KOPT-K1 (cell line): ENCODE results near the gene THADA.

Experiments used
- H3K27ac ChIP-seq: fragments of 200-600 bp; sonication (generic); 2 replicates; pipeline ENCODE4 v1.5.1; 2016; ENCODE audit warnings: antibody characterized with exemption, mild to moderate bottlenecking, low read depth, low read length; ENCODE audit not compliant: poor library complexity, severe bottlenecking
- H3K36me3 ChIP-seq: fragments of 200-600 bp; sonication (generic); 2 replicates; pipeline ENCODE4 v1.5.1; 2017; ENCODE audit warnings: antibody characterized with exemption, mild to moderate bottlenecking, low read length, moderate library complexity; ENCODE audit not compliant: insufficient read depth
- H3K9me3 ChIP-seq: fragments of 200-600 bp; sonication (generic); 2 replicates; pipeline ENCODE4 v1.5.1; 2017; ENCODE audit warnings: antibody characterized with exemption, low read length, mild to moderate bottlenecking; ENCODE audit not compliant: insufficient read depth, poor library complexity, severe bottlenecking

The THADA gene

DNA sequence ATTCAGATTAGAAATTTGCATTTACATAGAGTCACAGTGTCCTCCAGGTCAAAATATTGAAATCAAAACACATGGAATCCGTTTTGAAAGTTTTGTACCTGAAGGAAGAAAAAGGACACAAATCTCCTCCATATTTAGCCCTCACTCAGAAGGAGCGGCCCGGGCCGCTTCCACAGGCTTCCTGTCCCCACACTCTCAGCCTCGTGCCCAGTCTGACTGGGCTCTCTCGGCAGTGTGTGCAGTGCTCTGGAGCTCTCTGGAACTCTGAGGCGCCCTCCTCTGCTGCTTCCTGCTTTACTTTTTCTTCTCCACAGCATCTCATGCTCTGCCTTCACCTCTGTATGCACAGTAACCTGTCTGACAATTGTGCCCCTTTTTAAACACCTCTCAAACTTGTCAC lies 347.2 kb downstream of the THADA start:
- no peak overlapping the region for H3K27ac ChIP-seq
- no peaks in the 10 kb centered on the region for H3K9me3 ChIP-seq

DNA sequence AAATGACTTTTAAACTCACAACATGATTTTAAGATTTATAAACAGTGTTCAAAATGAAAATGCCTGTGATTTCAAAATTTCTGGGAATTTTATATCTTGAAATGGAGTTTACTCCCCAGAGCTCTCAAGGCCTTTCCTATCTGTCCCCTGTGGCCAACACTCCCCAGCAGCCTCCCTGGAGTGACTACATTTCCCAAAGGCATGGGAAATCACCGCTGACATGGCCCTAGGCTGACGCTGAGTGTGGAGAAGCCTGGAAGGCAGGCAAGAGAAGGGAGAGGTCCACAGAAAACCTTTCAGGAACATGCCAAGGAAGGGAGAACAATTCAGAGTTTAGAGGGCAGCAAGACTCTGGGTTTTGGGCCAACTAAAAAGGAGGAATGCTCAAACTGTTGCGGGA lies 349.2 kb downstream of the THADA start:
- H3K9me3 ChIP-seq, result no peaks in the 10 kb centered on the region
- peaks cover 11% of the 10 kb centered on the region; the same call in 1 of the 2 replicates for H3K36me3 ChIP-seq
- H3K27ac ChIP-seq, result no peak overlapping the region

More for the DNA sequence above, 347.2 kb downstream of the THADA start:
- H3K36me3 ChIP-seq, result peaks cover 6% of the 10 kb centered on the region; the same call in 1 of the 2 replicates

DNA sequence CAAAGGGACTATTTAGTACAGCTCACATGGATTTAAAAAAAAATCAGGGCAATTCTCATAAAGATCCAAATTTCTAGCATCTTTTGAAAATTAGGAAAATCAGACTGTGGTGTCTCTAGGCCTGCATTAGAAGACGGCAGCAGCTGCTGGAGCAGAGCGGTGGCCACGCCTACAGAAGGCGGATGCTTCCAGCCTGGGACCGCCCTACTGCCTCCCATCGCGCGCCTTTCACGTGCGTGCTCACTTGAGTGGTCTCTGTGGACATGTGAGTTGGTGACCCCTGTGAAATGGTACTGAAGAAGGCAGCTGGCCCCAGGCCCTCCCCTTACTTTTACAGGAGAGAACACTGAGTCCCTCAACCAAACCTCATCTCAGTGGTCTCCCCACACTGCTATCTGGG lies 354.3 kb downstream of the THADA start:
- no peak overlapping the region for H3K27ac ChIP-seq
- no peaks in the 10 kb centered on the region for H3K9me3 ChIP-seq
- H3K36me3 ChIP-seq, result peaks cover 11% of the 10 kb centered on the region; the same call in 1 of the 2 replicates

DNA sequence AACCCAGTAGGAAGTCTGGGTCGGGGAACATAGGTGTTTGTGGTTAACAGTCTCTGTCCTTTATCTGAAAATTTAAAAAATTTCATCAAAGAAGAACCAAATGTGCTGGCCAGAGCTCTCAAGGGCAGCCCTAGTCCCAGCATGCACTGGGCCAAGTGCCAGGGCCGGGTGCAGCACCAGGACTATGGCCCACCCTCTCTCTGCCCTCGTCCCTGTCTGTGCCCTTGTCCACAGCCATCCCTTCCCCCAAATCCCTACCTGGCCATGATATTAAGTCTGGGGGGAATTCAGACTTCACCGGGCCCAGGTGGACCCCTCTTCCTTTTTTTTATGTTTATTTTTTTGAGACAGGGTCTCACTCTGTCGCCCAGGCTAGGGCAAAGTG lies 355.1 kb downstream of the THADA start:
- no peaks in the 10 kb centered on the region for H3K9me3 ChIP-seq
- peaks cover 11% of the 10 kb centered on the region; the same call in 1 of the 2 replicates for H3K36me3 ChIP-seq
- no peak overlapping the region for H3K27ac ChIP-seq

DNA sequence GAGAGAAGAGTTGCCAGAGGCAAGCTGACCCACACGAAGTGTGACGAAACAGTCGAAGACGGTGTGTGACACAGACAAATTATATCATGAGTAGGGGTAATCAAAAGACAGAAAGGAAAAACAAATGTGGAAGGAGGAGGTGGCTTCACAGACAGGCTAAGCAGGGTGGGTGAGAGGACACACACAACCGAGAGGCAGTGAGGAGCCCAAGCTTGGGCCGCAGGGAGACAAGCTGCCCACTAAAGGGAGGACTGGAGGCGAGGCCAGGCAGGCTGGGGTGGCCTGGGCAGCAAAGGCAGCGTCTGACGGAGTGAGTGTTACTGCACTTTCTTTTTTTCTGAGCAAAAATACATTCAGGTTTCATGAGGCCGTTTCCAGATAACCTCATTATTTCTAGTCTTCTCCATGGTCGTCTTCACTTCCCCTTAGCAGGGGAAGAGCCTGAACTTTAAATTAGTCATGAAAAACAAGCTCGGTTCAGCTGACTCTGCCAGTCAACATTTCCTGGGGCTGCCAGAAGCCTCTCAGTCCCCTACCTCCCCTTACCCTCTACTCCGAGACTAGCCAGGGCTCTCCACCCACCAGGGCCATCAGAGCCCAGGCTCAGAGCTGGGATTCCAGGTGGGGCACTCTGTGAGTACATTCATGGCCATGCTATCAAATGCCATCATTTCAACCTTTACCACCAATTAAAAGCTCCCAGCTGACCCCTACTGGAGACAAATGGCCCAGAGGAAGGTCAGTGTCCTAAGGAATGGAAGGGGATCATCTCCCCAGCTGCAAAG lies 355.7 kb downstream of the THADA start:
- Histone ChIP-seq H3K9me3 (no peaks in the 10 kb centered on the region), H3K36me3 (peaks cover 11% of the 10 kb centered on the region; the same call in 1 of the 2 replicates), H3K27ac (no peak overlapping the region)

DNA sequence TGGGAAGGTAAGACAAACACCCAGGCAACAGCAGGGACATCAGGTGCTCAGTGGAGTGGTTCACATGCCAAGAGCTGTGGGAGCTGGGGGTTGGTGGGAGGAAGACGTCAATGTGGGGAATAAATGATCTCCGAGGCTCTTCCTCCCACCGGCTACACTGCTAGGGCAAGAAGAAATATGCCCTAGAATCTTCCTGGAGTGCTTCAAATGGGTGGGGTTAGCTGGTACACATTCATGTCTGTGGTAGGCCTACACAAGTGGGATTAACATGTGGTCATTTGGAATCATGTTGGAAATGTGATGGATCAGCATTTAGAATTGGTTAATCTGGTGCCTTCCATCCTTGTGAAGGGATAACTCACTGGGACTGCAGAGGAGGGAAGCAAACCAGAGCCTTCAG lies 357.0 kb downstream of the THADA start:
- 0 out of 2 replicates have a peak, but pooled peaks cover 5% of the 10 kb centered on the region for H3K36me3 ChIP-seq
- H3K27ac ChIP-seq, result no peak overlapping the region
- no peaks in the 10 kb centered on the region for H3K9me3 ChIP-seq

DNA sequence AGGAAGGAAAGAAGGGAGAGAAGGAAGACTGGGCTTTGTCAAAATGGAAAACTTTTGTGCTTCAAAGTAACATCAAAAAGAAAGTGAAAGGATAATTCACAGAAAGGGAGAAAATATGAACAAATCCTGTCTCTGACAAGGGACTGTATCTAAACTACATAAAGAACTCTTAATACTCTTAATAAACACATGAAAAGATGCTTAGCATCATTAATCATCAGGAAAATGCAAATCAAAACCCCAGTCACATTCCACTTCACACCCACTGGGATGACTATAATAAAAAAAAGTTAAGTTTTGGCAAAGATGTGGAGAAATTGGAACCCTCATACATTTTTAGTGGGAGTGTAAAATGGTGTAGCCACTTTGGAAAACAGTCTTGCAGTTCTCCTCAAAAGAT lies 357.7 kb downstream of the THADA start:
- H3K36me3 ChIP-seq, result 0 out of 2 replicates have a peak, but pooled peaks cover 5% of the 10 kb centered on the region
- H3K9me3 ChIP-seq, result no peaks in the 10 kb centered on the region
- no peak overlapping the region for H3K27ac ChIP-seq

DNA sequence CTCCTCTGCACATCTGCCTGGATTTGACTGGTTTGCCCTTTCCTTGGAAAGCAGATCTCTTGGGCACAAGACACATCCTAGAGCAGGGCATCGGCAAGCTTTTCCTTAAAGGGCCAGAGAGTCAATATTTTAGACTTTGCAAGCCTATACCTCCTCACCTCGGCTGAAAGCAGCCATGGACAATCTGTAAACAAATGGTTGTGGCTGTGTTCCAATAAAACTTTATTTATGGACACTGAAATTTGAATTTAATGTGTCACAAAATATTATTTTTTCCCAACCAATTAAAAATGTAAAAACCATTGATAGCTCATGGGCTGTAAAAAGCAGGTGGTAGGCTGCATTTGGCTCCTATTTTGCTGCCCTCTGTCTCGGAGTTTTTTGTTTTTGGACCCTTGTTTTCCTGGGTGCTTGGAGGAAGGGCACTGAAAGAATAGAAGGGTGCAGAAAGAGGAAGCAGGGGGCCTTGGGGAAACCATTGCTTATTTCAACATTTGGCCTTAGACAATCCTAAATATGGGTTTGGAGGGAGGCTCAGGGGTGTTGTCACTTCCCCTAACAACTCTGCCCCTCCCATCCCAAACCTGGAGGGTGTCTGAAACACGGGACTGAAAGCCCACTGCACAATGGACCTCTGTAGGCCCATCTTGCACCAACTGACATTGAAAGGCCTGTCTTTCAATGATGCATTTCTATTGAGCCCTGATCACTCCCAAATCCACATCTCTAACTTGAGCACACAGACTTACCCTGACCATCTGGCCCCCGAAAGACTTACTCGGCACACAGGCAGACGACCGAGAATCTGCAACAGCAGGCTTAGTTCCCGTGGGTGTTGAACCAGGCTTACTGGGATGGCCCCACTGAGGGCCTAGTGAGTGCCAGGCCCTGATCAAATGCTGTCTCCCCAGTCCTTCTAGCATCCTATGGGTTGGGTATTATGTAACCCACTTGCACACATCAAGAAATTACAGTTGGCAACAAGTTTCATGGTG lies 362.3 kb downstream of the THADA start:
- Histone ChIP-seq H3K9me3 (no peaks in the 10 kb centered on the region), H3K27ac (no peak overlapping the region), H3K36me3 (peaks cover 28% of the 10 kb centered on the region)

DNA sequence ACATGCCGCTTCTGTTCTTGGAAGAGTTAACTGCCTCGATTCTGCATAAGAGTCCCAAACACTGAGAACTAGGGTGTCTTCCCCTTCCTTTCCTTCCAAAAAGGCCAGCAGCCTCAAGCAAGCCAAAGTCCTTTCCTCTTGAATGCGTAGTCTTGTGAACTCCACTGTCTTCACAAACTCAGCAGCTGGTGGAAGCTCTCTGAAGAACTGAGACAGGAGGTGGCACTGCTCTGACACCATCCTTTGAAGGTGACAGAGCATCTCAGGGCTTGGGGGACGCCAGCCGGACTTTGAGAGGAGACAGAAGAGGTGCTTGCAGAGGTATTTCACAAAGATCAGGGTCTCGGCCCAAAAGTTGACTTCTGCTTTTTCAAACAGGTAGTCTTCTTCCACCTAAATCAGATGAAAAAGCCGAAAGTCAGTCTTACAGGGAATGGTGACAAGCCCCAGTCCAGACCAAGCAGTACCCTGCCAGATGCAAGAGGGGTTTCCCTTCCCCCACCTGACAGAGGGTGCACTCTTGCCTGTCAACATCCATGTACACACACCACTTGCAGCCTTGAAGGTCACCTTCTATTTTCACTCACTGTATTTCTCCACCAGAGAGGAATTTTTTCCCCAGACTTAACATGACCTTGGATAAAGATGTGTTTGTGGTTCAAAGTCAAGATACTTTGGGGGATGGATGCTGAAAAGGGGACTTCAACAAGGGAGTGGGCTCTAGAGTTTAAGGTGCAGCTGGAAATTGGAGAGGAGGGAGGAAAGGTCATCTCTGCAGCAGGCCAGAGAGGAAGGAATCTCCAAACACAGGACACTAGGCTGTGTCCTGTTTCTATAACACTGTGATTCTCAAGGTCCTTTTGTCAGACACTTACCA lies 364.6 kb downstream of the THADA start:
- no peaks in the 10 kb centered on the region for H3K9me3 ChIP-seq
- peaks cover 28% of the 10 kb centered on the region for H3K36me3 ChIP-seq
- no peak overlapping the region for H3K27ac ChIP-seq

DNA sequence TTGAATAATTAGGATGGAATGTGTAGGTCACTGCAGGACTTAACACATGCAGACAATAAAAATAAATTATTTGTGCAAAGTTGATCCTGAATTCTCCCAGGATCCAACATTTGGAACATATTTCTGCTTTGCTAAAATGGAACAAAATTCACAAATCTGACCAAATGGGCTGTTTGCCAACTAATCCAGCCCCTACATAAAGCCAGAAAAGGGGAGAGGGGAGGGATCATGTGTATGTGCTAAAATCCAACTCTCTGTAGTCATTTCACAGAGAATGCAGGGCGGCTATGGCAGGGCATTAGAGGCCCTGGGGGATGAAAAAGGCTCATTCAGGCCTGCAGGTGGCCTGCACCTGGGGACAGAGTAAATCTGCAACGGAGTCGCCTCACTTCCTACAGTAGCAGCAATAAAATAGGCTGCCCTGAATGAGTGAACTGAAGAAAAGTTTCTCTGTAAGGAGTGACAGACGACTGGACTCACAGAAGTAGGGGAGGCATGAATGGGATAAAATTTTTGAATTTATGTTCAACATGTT lies 365.4 kb downstream of the THADA start:
- no peak overlapping the region for H3K27ac ChIP-seq
- H3K9me3 ChIP-seq, result no peaks in the 10 kb centered on the region
- H3K36me3 ChIP-seq, result peaks cover 32% of the 10 kb centered on the region

DNA sequence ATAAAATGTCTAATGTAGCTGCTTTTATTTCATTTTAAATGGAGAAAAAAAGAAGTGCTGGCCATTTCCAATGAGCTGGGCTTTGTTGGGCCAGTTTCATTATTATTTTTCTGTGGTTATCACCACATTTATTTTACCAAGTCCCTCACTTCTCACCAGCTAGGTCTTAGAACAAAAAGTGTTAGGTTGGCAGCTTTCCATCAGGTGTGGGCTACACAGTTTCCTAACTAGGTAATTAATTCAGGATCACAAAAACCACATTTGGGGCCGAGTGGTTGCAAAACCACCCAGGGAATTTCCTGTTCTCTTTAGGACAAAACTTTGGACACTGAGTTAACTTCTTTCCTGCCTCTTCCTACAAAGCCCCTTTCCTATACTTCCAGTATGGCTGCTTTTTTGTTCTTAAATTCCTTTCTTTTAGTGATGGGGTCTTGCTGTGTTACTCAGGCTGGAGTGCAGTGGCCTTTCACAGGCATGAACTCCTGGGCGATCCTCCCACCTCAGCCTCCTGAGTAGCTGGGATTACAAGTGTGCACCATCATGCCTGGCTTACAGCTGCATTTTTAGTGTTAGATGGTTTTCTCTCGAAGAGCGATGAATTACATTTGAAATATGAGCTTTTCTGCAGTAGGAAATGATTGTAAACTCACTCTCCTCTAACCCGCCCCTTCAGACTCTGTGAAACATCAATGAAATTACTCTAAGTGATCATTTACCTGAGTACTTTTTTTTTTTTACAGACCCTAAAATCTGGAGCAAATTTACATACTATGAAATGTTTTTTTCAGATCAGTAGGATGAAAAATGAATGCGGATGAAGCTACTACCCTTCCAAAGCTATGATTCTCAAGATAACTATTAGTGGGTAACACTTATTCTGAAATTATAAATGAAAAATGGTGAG lies 366.8 kb downstream of the THADA start:
- no peaks in the 10 kb centered on the region for H3K9me3 ChIP-seq
- peaks cover 46% of the 10 kb centered on the region for H3K36me3 ChIP-seq
- H3K27ac ChIP-seq, result peak overlapping the region; percentile 99

DNA sequence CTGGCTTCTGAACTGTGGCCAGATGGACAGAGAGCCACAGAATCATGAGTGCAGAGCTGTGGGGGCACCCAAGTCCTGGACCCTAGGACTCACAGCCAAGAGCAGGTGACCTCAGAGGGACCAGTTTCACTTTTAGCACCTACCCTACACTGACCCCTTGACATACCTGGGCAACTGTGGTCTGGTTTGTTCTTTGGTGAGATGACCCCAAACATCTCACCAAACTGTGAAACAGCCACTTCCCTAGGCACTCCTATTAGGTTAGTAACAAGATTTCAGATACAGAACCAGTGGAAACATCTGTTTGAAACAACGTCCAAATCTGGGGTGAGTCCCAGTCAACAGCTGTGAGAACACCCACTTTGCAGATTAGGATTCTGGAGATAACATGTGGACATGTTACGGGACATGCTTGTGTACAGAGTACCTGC lies 367.5 kb downstream of the THADA start:
- peak overlapping the region; percentile 99 for H3K27ac ChIP-seq
- no peaks in the 10 kb centered on the region for H3K9me3 ChIP-seq
- H3K36me3 ChIP-seq, result peaks cover 53% of the 10 kb centered on the region

DNA sequence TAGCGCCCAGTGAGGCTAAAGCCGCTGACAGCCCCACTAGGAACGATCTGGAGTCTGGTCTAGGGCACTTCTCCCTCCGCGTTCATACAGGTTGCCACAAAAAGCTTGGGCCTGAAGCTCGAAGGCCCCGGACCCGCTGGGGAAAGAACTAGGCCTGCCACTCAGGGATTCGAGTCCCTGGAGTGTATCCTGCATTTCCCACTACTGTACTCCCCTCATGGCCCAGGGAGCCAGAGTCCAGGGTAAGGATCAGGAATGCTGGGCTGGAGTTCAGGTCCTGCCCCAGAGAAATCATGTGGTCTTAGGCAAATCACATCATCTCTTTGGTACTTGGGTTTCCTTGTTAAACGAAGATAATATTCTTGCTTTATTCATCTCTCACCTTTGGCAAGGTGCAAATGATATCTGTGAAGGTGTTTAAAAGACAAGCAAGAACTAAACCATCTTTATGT lies 368.0 kb downstream of the THADA start:
- Histone ChIP-seq H3K9me3 (no peaks in the 10 kb centered on the region), H3K36me3 (peaks cover 57% of the 10 kb centered on the region), H3K27ac (peak overlapping the region; percentile 99)
